H7 (cell line): Measurements from ENCODE around the gene KAT14. TPM values are rescaled to one million over a fixed set of nuclear protein-coding genes. Genes with fewer than 3 reads are reported as not detected.
"Not testable (repeated sequence)": the region's sequence is repeated elsewhere in the genome, so short reads cannot be mapped to it uniquely, and the experiment has no call there.

Experiments
- DNase-seq: peaks from one replicate; pipeline ENCODE4 v3.0.0; 2012
- H3K27me3 ChIP-seq: 2 replicates; pipeline ENCODE4 v1.6.0; 2011; ENCODE audit warnings: mild to moderate bottlenecking, low read length; ENCODE audit not compliant: control insufficient read depth, insufficient read depth
- H3K36me3 ChIP-seq: replicated peaks from 2 replicates; pipeline ENCODE4 v1.5.1; 2011; ENCODE audit warnings: low read length; ENCODE audit not compliant: control insufficient read depth, insufficient read depth
- H3K4me3 ChIP-seq: 2 replicates; pipeline ENCODE4 v1.5.1; 2011; ENCODE audit warnings: low read depth, mild to moderate bottlenecking, control low read depth, low read length, moderate library complexity; ENCODE audit not compliant: insufficient read depth
- total RNA-seq: library from RNA; depleted of rRNA; stranded (reverse); fragments of >200 nt; shearing (Covaris generic); gene quantifications from 2 replicates; pipeline ENCODE4 v1.2.3, GENCODE V29; 2014; rRNA removed

KAT14 gene
- total RNA-seq, 1 experiment from 2014 or later, result 25.4 TPM

- Histone ChIP-seq H3K27me3 (no peaks in the 10 kb centered on the region), H3K36me3 (no peaks in the 10 kb centered on the region), H3K4me3 (no peak overlapping the region)
- DNase-seq, result peak; percentile 63
These were observed 87.4 kb downstream of the KAT14 start for GRCh38 chr20:18224968-18225568.

GRCh38 chr20:18225632-18226031 lies 88.0 kb downstream of the KAT14 start:
- Histone ChIP-seq H3K36me3 (no peaks in the 10 kb centered on the region), H3K4me3 (no peak overlapping the region), H3K27me3 (no peaks in the 10 kb centered on the region)
- DNase-seq, result no peak

- DNase-seq, H3K4me3 ChIP-seq, H3K27me3 ChIP-seq, H3K36me3 ChIP-seq: not testable (repeated sequence)
These were observed 89.1 kb downstream of the KAT14 start for GRCh38 chr20:18226741-18227140.

- Histone ChIP-seq H3K4me3 (no peak overlapping the region), H3K27me3 (no peaks in the 10 kb centered on the region), H3K36me3 (no peaks in the 10 kb centered on the region)
- no peak for DNase-seq
These were observed 95.8 kb downstream of the KAT14 start for GRCh38 chr20:18233408-18233943.

Other genes with a start within 250 kb of the KAT14 start
- 134 and 163 TPM in 2 replicates for gene SNX5, start 169.1 kb upstream of the KAT14 start, total RNA-seq
- gene MGME1, start 168.8 kb upstream of the KAT14 start, total RNA-seq, result 35.5 and 42.1 TPM in 2 replicates
- 3.3 and 7.8 TPM in 2 replicates for gene OVOL2, start 79.9 kb upstream of the KAT14 start, total RNA-seq
- gene PET117, start within 50 bp of the KAT14 start, total RNA-seq, result 17.2 and 22.3 TPM in 2 replicates
- gene ZNF133, start 150.7 kb downstream of the KAT14 start, total RNA-seq, result 25.5 and 29.0 TPM in 2 replicates